IMR-90 (cell line): ENCODE measurements around the gene STOM. TPM values are rescaled to one million over a fixed set of nuclear protein-coding genes. Genes with fewer than 3 reads are reported as not detected.

ENCODE experiments used
- ATAC-seq: fragments of 200-7000 bp; cut with Tn5 transposase; 2 replicates; pipeline ENCODE4 v1.9.1; 2020; ENCODE audit warnings: low read depth, mild to moderate bottlenecking, moderate library complexity
- BruUV-seq: library from RNA; stranded (reverse); fragments of 400-500 nt; replicated peaks from 2 replicates; lab custom pipeline; 2021; lab: Mats Ljungman, UMichigan
- CTCF ChIA-PET: fragments of 300-600 bp; formaldehyde crosslinking; extraction: SDS; loops from one replicate; lab custom pipeline; 2021; ENCODE audit warnings: antibody characterized with exemption; lab: Yijun Ruan, JAX
- POLR2A ChIA-PET: fragments of 300-600 bp; sonication (Branson Sonifier 250); formaldehyde crosslinking; loops from one replicate; lab custom pipeline; 2022; ENCODE audit warnings: antibody characterized with exemption; ENCODE audit not compliant: unreplicated experiment; lab: Charles Lee
- DNase-seq: peaks from one replicate; pipeline ENCODE4 v3.0.0; 2013
- H2AFZ ChIP-seq: replicated peaks from 2 replicates; pipeline ENCODE3; 2013; ENCODE audit warnings: low read length, mild to moderate bottlenecking; ENCODE audit not compliant: poor library complexity
- H2AK5ac ChIP-seq: 2 replicates; pipeline ENCODE4 v1.6.1; 2013; ENCODE audit warnings: low read depth, low read length, inconsistent platforms
- H2AK9ac ChIP-seq: replicated peaks from 2 replicates; pipeline ENCODE3; 2013; ENCODE audit warnings: mild to moderate bottlenecking, low read depth, low read length, moderate library complexity; ENCODE audit not compliant: poor library complexity
- H2BK120ac ChIP-seq: 2 replicates; pipeline ENCODE4 v1.6.1; 2013; ENCODE audit warnings: low read depth, low read length, inconsistent platforms
- H2BK15ac ChIP-seq: 3 replicates; pipeline ENCODE4 v1.6.1; 2013; ENCODE audit warnings: low read depth, low read length, inconsistent platforms
- H2BK20ac ChIP-seq: 2 replicates; pipeline ENCODE4 v1.6.1; 2013; ENCODE audit warnings: low read depth, mild to moderate bottlenecking, inconsistent platforms, low read length, moderate library complexity
- H2BK5ac ChIP-seq: 2 replicates; pipeline ENCODE4 v1.6.1; 2013; ENCODE audit warnings: mild to moderate bottlenecking, low read depth, low read length, inconsistent platforms; ENCODE audit not compliant: poor library complexity, severe bottlenecking
- H3K14ac ChIP-seq: replicated peaks from 2 replicates; pipeline ENCODE4 v1.6.1; 2013; ENCODE audit warnings: low read depth, low read length, inconsistent platforms
- H3K18ac ChIP-seq: 2 replicates; pipeline ENCODE4 v1.6.1; 2013; ENCODE audit warnings: low read depth, low read length, control low read depth
- H3K23ac ChIP-seq: 2 replicates; pipeline ENCODE4 v1.6.1; 2013; ENCODE audit warnings: low read depth, low read length, inconsistent platforms
- H3K27ac ChIP-seq: 2 replicates; pipeline ENCODE4 v1.5.1; 2013; ENCODE audit warnings: mild to moderate bottlenecking, control low read depth, low read length; ENCODE audit not compliant: insufficient read depth
- H3K27me3 ChIP-seq: 2 replicates; pipeline ENCODE4 v1.6.1; 2013; ENCODE audit warnings: low read length; ENCODE audit not compliant: control insufficient read depth, insufficient read depth
- H3K36me3 ChIP-seq: 2 replicates; pipeline ENCODE4 v1.6.1; 2013; ENCODE audit warnings: low read length, mixed read lengths; ENCODE audit not compliant: control insufficient read depth, insufficient read depth
- H3K4ac ChIP-seq: 2 replicates; pipeline ENCODE4 v1.6.1; 2013; ENCODE audit warnings: low read depth, low read length, inconsistent platforms
- H3K4me1 ChIP-seq: 2 replicates; pipeline ENCODE4 v1.6.1; 2013; ENCODE audit warnings: low read length, mixed read lengths; ENCODE audit not compliant: control insufficient read depth, insufficient read depth
- H3K4me2 ChIP-seq: 2 replicates; pipeline ENCODE4 v1.6.1; 2013; ENCODE audit warnings: low read depth, mild to moderate bottlenecking, control low read depth, low read length, moderate library complexity
- H3K4me3 ChIP-seq: 2 replicates; pipeline ENCODE4 v1.5.1; 2013; ENCODE audit warnings: low read depth, mild to moderate bottlenecking, control low read depth, low read length, moderate library complexity; ENCODE audit not compliant: insufficient read depth
- H3K56ac ChIP-seq: 2 replicates; pipeline ENCODE4 v1.6.1; 2013; ENCODE audit warnings: low read length, inconsistent platforms; ENCODE audit not compliant: insufficient read depth; ENCODE audit errors: extremely low read depth
- H3K79me1 ChIP-seq, 2 experiments: 2 replicates each; pipeline ENCODE4 v1.6.1; 2013; ENCODE audit warnings: low read length in 2 of 2, inconsistent platforms in 1 of 2, low read depth in 1 of 2
- H3K9ac ChIP-seq: 2 replicates; pipeline ENCODE4 v1.6.1; 2013; ENCODE audit warnings: low read depth, low read length, control low read depth
- H3K9me1 ChIP-seq: 2 replicates; pipeline ENCODE4 v1.6.1; 2013; ENCODE audit warnings: low read length, inconsistent platforms; ENCODE audit not compliant: insufficient read depth
- H3K9me3 ChIP-seq: 2 replicates; pipeline ENCODE4 v1.6.1; 2013; ENCODE audit warnings: low read length; ENCODE audit not compliant: control insufficient read depth, insufficient read depth
- H4K20me1 ChIP-seq: 2 replicates; pipeline ENCODE4 v1.6.1; 2013; ENCODE audit warnings: low read length, inconsistent platforms; ENCODE audit not compliant: insufficient read depth
- H4K5ac ChIP-seq: 2 replicates; pipeline ENCODE4 v1.6.1; 2013; ENCODE audit warnings: mild to moderate bottlenecking, low read depth, low read length, control low read depth
- H4K8ac ChIP-seq, 2 experiments: 2 replicates each; pipeline ENCODE4 v1.6.1; 2013; ENCODE audit warnings: low read depth in 2 of 2, low read length in 2 of 2, control low read depth in 1 of 2, inconsistent platforms in 1 of 2
- H4K91ac ChIP-seq: 2 replicates; pipeline ENCODE4 v1.6.1; 2013; ENCODE audit warnings: low read depth, low read length, inconsistent platforms; ENCODE audit not compliant: insufficient read depth
- BHLHE40 ChIP-seq: fragments of 150-350 bp; IDR thresholded peaks from 2 replicates; pipeline ENCODE4 v1.6.1; 2016; ENCODE audit warnings: mild to moderate bottlenecking, low read depth, low read length
- CEBPB ChIP-seq: IDR thresholded peaks from 2 replicates; pipeline ENCODE4 v1.6.1; 2012; ENCODE audit warnings: low read depth, low read length, improper control_type of control experiment
- CHD1 ChIP-seq: IDR thresholded peaks from 2 replicates; pipeline ENCODE4 v1.6.1; 2012; ENCODE audit warnings: low read depth, low read length, improper control_type of control experiment
- ELK1 ChIP-seq: fragments of 150-350 bp; IDR thresholded peaks from 2 replicates; pipeline ENCODE4 v1.6.1; 2016; ENCODE audit warnings: low read depth, mild to moderate bottlenecking, low read length, moderate library complexity, borderline replicate concordance
- FOS ChIP-seq: fragments of 150-350 bp; IDR thresholded peaks from 2 replicates; pipeline ENCODE4 v1.6.1; 2016; ENCODE audit warnings: low read depth, low read length
- MAFK ChIP-seq: IDR thresholded peaks from 2 replicates; pipeline ENCODE4 v1.6.1; 2012; ENCODE audit warnings: low read depth, low read length, improper control_type of control experiment
- MAZ ChIP-seq: IDR thresholded peaks from 2 replicates; pipeline ENCODE4 v1.6.1; 2012; ENCODE audit warnings: low read depth, mild to moderate bottlenecking, low read length, improper control_type of control experiment, moderate library complexity, borderline replicate concordance
- MXI1 ChIP-seq: IDR thresholded peaks from 2 replicates; pipeline ENCODE4 v1.6.1; 2012; ENCODE audit warnings: low read depth, mild to moderate bottlenecking, low read length, moderate library complexity, borderline replicate concordance
- NFE2L2 ChIP-seq: fragments of 150-350 bp; IDR thresholded peaks from 2 replicates; pipeline ENCODE4 v1.6.1; 2016; ENCODE audit warnings: low read depth, mild to moderate bottlenecking, low read length
- POLR2A ChIP-seq: IDR thresholded peaks from 2 replicates; pipeline ENCODE4 v1.6.1; 2012; ENCODE audit warnings: mild to moderate bottlenecking, low read depth, low read length
- RAD21 ChIP-seq: IDR thresholded peaks from 2 replicates; pipeline ENCODE4 v1.6.1; 2012; ENCODE audit warnings: low read length, improper control_type of control experiment
- RCOR1 ChIP-seq: IDR thresholded peaks from 2 replicates; pipeline ENCODE4 v1.6.1; 2012; ENCODE audit warnings: mild to moderate bottlenecking, low read length, improper control_type of control experiment; ENCODE audit not compliant: insufficient replicate concordance
- RFX5 ChIP-seq: IDR thresholded peaks from 2 replicates; pipeline ENCODE4 v1.8.0; 2012; ENCODE audit warnings: low read depth, mild to moderate bottlenecking, low read length, moderate library complexity
- SMC3 ChIP-seq: fragments of 150-350 bp; IDR thresholded peaks from 2 replicates; pipeline ENCODE4 v1.6.1; 2016; ENCODE audit warnings: low read depth, mild to moderate bottlenecking, antibody characterized with exemption, low read length, moderate library complexity
- USF2 ChIP-seq: fragments of 150-350 bp; IDR thresholded peaks from 2 replicates; pipeline ENCODE4 v1.6.1; 2017; ENCODE audit warnings: mild to moderate bottlenecking, antibody characterized with exemption, low read length, low read depth
- WGBS, 2 experiments: methylation state at CpG; one replicate each; pipeline versions ENCODE4 v1.1.5 to v1.1.7; 2013; ENCODE audit warnings: missing lambda C conversion rate in 2 of 2; ENCODE audit not compliant: insufficient read length in 1 of 2; ENCODE audit errors: extremely low coverage in 2 of 2; 5-methylcytosine and 5-hydroxymethylcytosine counted together
- dilution Hi-C: fragments of 300-500 bp; cut with HindIII; formaldehyde crosslinking; loops from one replicate; pipeline ENCODE4 v1.14.3; 2018; ENCODE audit warnings: low sequenced_read_pairs; ENCODE audit not compliant: unreplicated experiment
- in situ Hi-C: fragments of 300-500 bp; cut with MboI; formaldehyde crosslinking; loops from 3 replicates; pipeline ENCODE4 v1.14.3; 2019; ENCODE audit warnings: low sequenced_read_pairs, inconsistent platforms, mixed read lengths
- intact Hi-C: fragments of 100-400 bp; cut with micrococcal nuclease; formaldehyde crosslinking; loops from 2 replicates; pipeline ENCODE4 v1.10.0; 2022
- polyA plus RNA-seq, 3 experiments: library from polyadenylated mRNA; depleted of rRNA; stranded (reverse); fragments of >200 nt; gene quantifications; 2 replicates each; pipeline ENCODE4 v1.2.3, GENCODE V29; 2012; ENCODE audit warnings: low replicate concordance in 1 of 3
- total RNA-seq: library from RNA; depleted of rRNA; stranded (reverse); fragments of >200 nt; gene quantifications from 2 replicates; pipeline ENCODE4 v1.2.3, GENCODE V29; 2012

The STOM gene
- total and polyA plus RNA-seq, 2 of the 4 experiments (the other 2 are of a cell fraction), result 78.4 to 84.8 TPM

- no peaks in the 10 kb centered on the region for H3K9me3 ChIP-seq
- ChIA-PET CTCF (interaction anchor here (1.0 kb wide), 1 partner anchor 10 kb away, joined by 3 read pairs; no protein-coding TSS in a partner anchor), POLR2A (no interaction called here)
- dilution Hi-C loops (no loop called here), intact Hi-C loops (no loop called here), in situ Hi-C loops (loop anchor here (10.0 to 25.0 kb wide), 3 partner anchors 58 to 624 kb away; no protein-coding TSS in a partner anchor)
- no peak overlapping the region for H4K8ac ChIP-seq
- no peak overlapping the region for H2AFZ ChIP-seq
- H4K20me1 ChIP-seq, result no peaks in the 10 kb centered on the region
- H3K9ac ChIP-seq, result no peak overlapping the region
- H3K14ac ChIP-seq, result no peak overlapping the region
- H2BK20ac ChIP-seq, result no peak overlapping the region
- peaks cover 6% of the 10 kb centered on the region; the same call in 1 of the 2 replicates for H3K9me1 ChIP-seq
- no peaks in the 10 kb centered on the region for H3K27me3 ChIP-seq
- no peak overlapping the region for H2BK5ac ChIP-seq
- ATAC-seq, result no peak
- no peak overlapping the region for H3K4me2 ChIP-seq
- peaks cover 6% of the 10 kb centered on the region for H3K4me1 ChIP-seq
- H3K4ac ChIP-seq, result no peak overlapping the region
- no peaks in the 10 kb centered on the region for H3K79me1 ChIP-seq
- no peak overlapping the region for H3K27ac ChIP-seq
- BruUV-seq, result no TSS peak
- no peak overlapping the region for H3K18ac ChIP-seq
- no peak for DNase-seq
- no peak overlapping the region for H2BK120ac ChIP-seq
- no peak overlapping the region for H3K23ac ChIP-seq
- H2AK5ac ChIP-seq, result no peak overlapping the region
- no peak overlapping the region for H2AK9ac ChIP-seq
- H4K91ac ChIP-seq, result no peak overlapping the region
- no peak overlapping the region for H3K4me3 ChIP-seq
- no peak overlapping the region for H3K56ac ChIP-seq
- no CpG with 5 or more reads among the region's 2 CpGs for WGBS, 2 experiments
- no peak overlapping the region for H2BK15ac ChIP-seq
- no peak overlapping the region for H4K5ac ChIP-seq
- H3K36me3 ChIP-seq, result no peaks in the 10 kb centered on the region
- TF ChIP-seq USF2 (no peak), FOS (no peak), SMC3 (no peak), NFE2L2 (no peak), POLR2A (no peak), BHLHE40 (no peak), MAZ (no peak), ELK1 (no peak), CEBPB (no peak), CHD1 (no peak), RAD21 (no peak), RFX5 (no peak), MXI1 (no peak), MAFK (no peak), RCOR1 (no peak)
Measured at GRCh38 chr9:121386442-121387175, 16.6 kb upstream of the STOM start.
